HCT116 (cell line): Measurements from ENCODE around the gene UCN2. TPM values are rescaled to one million over a fixed set of nuclear protein-coding genes. Genes with fewer than 3 reads are reported as not detected.

Source experiments
- ATAC-seq: fragments of 200-7000 bp; cut with Tn5 transposase; 2 replicates; pipeline ENCODE4 v1.9.1; 2020; ENCODE audit warnings: mild to moderate bottlenecking, moderate library complexity
- BruUV-seq: library from RNA; stranded (reverse); fragments of 400-500 nt; replicated peaks from 2 replicates; lab custom pipeline; 2021; lab: Mats Ljungman, UMichigan
- CTCF ChIA-PET: fragments of 300-600 bp; sonication (Branson Sonifier 250); formaldehyde crosslinking; loops from one replicate; lab custom pipeline; 2021; ENCODE audit warnings: antibody characterized with exemption; lab: Charles Lee
- POLR2A ChIA-PET: fragments of 300-600, 350-600 bp; sonication (Branson Sonifier 250); formaldehyde crosslinking; loops from one replicate; lab custom pipeline; 2021; ENCODE audit warnings: antibody characterized with exemption; lab: Charles Lee
- RAD21 ChIA-PET, 2 experiments: fragments of 300-600 bp; sonication (Branson Sonifier 250); formaldehyde crosslinking; loops; one replicate each; lab custom pipeline; 2023; ENCODE audit warnings: low total read pairs in 2 of 2; ENCODE audit not compliant: uncharacterized antibody in 2 of 2, unreplicated experiment in 2 of 2, low non-redundant PET in 1 of 2; lab: Charles Lee
- DNase-seq: peaks from one replicate; pipeline ENCODE4 v3.0.0-alpha.2; 2010; ENCODE audit warnings: low read depth, low spot score
- H2AFZ ChIP-seq: fragments of 200-600 bp; shearing (Covaris generic), sonication (generic); 2 replicates; pipeline ENCODE4 v1.6.1; 2017; ENCODE audit warnings: low read depth, mixed run types, mixed read lengths, antibody characterized with exemption, low read length; ENCODE audit not compliant: poor library complexity, severe bottlenecking
- H3K27ac ChIP-seq: 2 replicates; pipeline ENCODE4 v1.5.1; 2012; ENCODE audit warnings: low read depth, low read length
- H3K27me3 ChIP-seq: fragments of 200-600 bp; sonication (generic); 2 replicates; pipeline ENCODE4 v1.6.1; 2016; ENCODE audit warnings: mixed run types, low read length, mixed read lengths; ENCODE audit not compliant: insufficient read depth
- H3K36me3 ChIP-seq, 2 experiments: fragments of 200-500 bp in 1 of 2; fragments of 200-600 bp in 1 of 2; sonication (Bioruptor generic) in 1 of 2; sonication (generic) in 1 of 2; 2 replicates each; pipeline versions ENCODE4 v1.5.1 to v1.6.1; 2014 to 2016; ENCODE audit warnings: low read length in 2 of 2, inconsistent platforms in 1 of 2, mixed read lengths in 1 of 2, mixed run types in 1 of 2; ENCODE audit not compliant: insufficient read depth in 2 of 2, control insufficient read depth in 1 of 2
- H3K4me1 ChIP-seq, 2 experiments: fragments of 200-600 bp in 1 of 2; sonication (generic) in 1 of 2; 2 replicates each; pipeline versions ENCODE4 v1.5.1 to v1.6.1; 2012 to 2017; ENCODE audit warnings: low read length in 2 of 2, inconsistent platforms in 1 of 2, mild to moderate bottlenecking in 1 of 2, mixed read lengths in 1 of 2, mixed run types in 1 of 2, moderate library complexity in 1 of 2; ENCODE audit not compliant: insufficient read depth in 2 of 2, control insufficient read depth in 1 of 2
- H3K4me2 ChIP-seq: fragments of 200-600 bp; sonication (generic); 2 replicates; pipeline ENCODE4 v1.6.1; 2017; ENCODE audit warnings: mixed run types, low read length, mixed read lengths
- H3K4me3 ChIP-seq, 2 experiments: fragments of 200-600 bp in 1 of 2; sonication (generic) in 1 of 2; replicated peaks in 1 of 2; 2 replicates each; pipeline ENCODE4 v1.5.1; 2011 to 2016; ENCODE audit warnings: low read length in 2 of 2, control low read depth in 1 of 2, low read depth in 1 of 2, mild to moderate bottlenecking in 1 of 2, mixed read lengths in 1 of 2, mixed run types in 1 of 2
- H3K79me2 ChIP-seq: fragments of 200-600 bp; sonication (generic); 2 replicates; pipeline ENCODE4 v1.6.1; 2017; ENCODE audit warnings: mild to moderate bottlenecking, mixed run types, low read length, moderate library complexity, mixed read lengths; ENCODE audit not compliant: insufficient read depth
- H3K9ac ChIP-seq: fragments of 200-600 bp; sonication (generic); 2 replicates; pipeline ENCODE4 v1.6.1; 2016; ENCODE audit warnings: low read length, mixed read lengths
- H3K9me2 ChIP-seq: fragments of 200-600 bp; sonication (generic), shearing (Covaris generic); 2 replicates; pipeline ENCODE4 v1.6.1; 2017; ENCODE audit warnings: mixed run types, mild to moderate bottlenecking, moderate library complexity; ENCODE audit not compliant: insufficient read depth
- H3K9me3 ChIP-seq, 2 experiments: fragments of 200-500 bp in 1 of 2; fragments of 200-600 bp in 1 of 2; sonication (Bioruptor generic) in 1 of 2; sonication (generic) in 1 of 2; 2 replicates each; pipeline ENCODE4 v1.6.1; 2014 to 2017; ENCODE audit warnings: low read length in 2 of 2, mixed read lengths in 2 of 2, inconsistent platforms in 1 of 2, low read depth in 1 of 2, mild to moderate bottlenecking in 1 of 2, mixed run types in 1 of 2, moderate library complexity in 1 of 2; ENCODE audit not compliant: control insufficient read depth in 1 of 2, insufficient read depth in 1 of 2
- H4K20me1 ChIP-seq: fragments of 200-600 bp; sonication (generic), shearing (Covaris generic); 2 replicates; pipeline ENCODE4 v1.6.1; 2017; ENCODE audit warnings: mixed run types, mild to moderate bottlenecking, moderate library complexity; ENCODE audit not compliant: insufficient read depth
- CEBPB ChIP-seq: IDR thresholded peaks from 2 replicates; pipeline ENCODE4 v1.6.1; 2012; ENCODE audit warnings: low read depth
- CTCF ChIP-seq, 3 experiments: fragments of 200-600 bp in 1 of 3; sonication (generic) in 1 of 3; IDR thresholded peaks in 2 of 3; conservative IDR thresholded peaks in 1 of 3; 2 replicates each; pipeline ENCODE4 v1.5.1; 2012 to 2017; ENCODE audit warnings: low read depth in 2 of 3, low read length in 2 of 3, antibody characterized with exemption in 1 of 3, borderline replicate concordance in 1 of 3, control low read depth in 1 of 3, mild to moderate bottlenecking in 1 of 3, mixed read lengths in 1 of 3, mixed run types in 1 of 3, moderate library complexity in 1 of 3; ENCODE audit not compliant: insufficient read depth in 1 of 3
- JUND ChIP-seq: IDR thresholded peaks from 2 replicates; pipeline ENCODE4 v1.6.1; 2012
- POLR2A ChIP-seq: IDR thresholded peaks from 2 replicates; pipeline ENCODE4 v1.7.0; 2011; ENCODE audit warnings: borderline replicate concordance; ENCODE audit not compliant: insufficient read depth, insufficient read length; ENCODE audit errors: extremely low read depth
- POLR2AphosphoS5 ChIP-seq: IDR thresholded peaks from 2 replicates; pipeline ENCODE4 v1.6.1; 2011; ENCODE audit warnings: mild to moderate bottlenecking, low read depth, low read length, moderate library complexity
- SRF ChIP-seq: IDR thresholded peaks from 2 replicates; pipeline ENCODE4 v1.6.1; 2012; ENCODE audit warnings: low read depth
- TCF7L2 ChIP-seq: IDR thresholded peaks from 2 replicates; pipeline ENCODE4 v1.7.0; 2011; ENCODE audit warnings: borderline replicate concordance, inconsistent platforms; ENCODE audit not compliant: insufficient read depth, insufficient read length; ENCODE audit errors: extremely low read depth
- ZFX ChIP-seq: fragments of 450-650 bp; IDR thresholded peaks from 2 replicates; pipeline ENCODE4 v1.6.1; 2017
- ZNF274 ChIP-seq: fragments of 200-500 bp; sonication (Bioruptor generic); IDR thresholded peaks from 2 replicates; pipeline ENCODE4 v1.6.1; 2014; ENCODE audit warnings: mild to moderate bottlenecking, low read depth, low read length, inconsistent platforms
- intact Hi-C: fragments of 100-400 bp; cut with micrococcal nuclease; formaldehyde crosslinking; loops from 2 replicates; pipeline ENCODE4 v1.10.0; 2022
- total RNA-seq: library from RNA; stranded (reverse); gene quantifications from one replicate; pipeline ENCODE4 v1.2.1, GENCODE V29; 2021; ENCODE audit not compliant: unreplicated experiment
- TF ChIP-seq, protein P1 (sequence below): IDR thresholded peaks from 2 replicates; pipeline ENCODE4 v1.6.1; 2011; ENCODE audit warnings: mild to moderate bottlenecking, low read length, moderate library complexity; ENCODE audit not compliant: insufficient replicate concordance; ENCODE audit errors: extremely low read depth
- TF ChIP-seq, protein P2 (sequence below): IDR thresholded peaks from 2 replicates; pipeline ENCODE4 v1.6.1; 2012

UCN2 gene
- total RNA-seq, 1 experiment from 2014 or later, result 1.5 TPM

- no TSS peak for BruUV-seq
- no peaks in the 10 kb centered on the region; a peak in 1 of 4 replicates for H3K36me3 ChIP-seq
- DNase-seq, result no peak
- H3K4me1 ChIP-seq, result no peaks in the 10 kb centered on the region
- no peak overlapping the region for H3K27ac ChIP-seq
- H4K20me1 ChIP-seq, result no peaks in the 10 kb centered on the region
- no peaks in the 10 kb centered on the region for H3K9me2 ChIP-seq
- H3K4me3 ChIP-seq, result no peak overlapping the region
- intact Hi-C loops, result no loop called here
- H3K9ac ChIP-seq, result no peak overlapping the region
- no peak for ATAC-seq
- no peaks in the 10 kb centered on the region for H3K79me2 ChIP-seq
- TF ChIP-seq TCF7L2 (no peak), SRF (no peak), POLR2AphosphoS5 (no peak), CTCF (IDR thresholded peaks at IDR 0.05 in 2 of 3, conservative IDR thresholded peaks at IDR 0.05 in 1 of 3; ENCODE audit: borderline replicate concordance in 1 of 3, insufficient read depth in 1 of 3, low read depth in 2 of 3, low read length in 2 of 3) (no peak), ZFX (no peak), JUND (no peak), ZNF274 (no peak), POLR2A (no peak), CEBPB (no peak)
- TF ChIP-seq, protein P1, sequence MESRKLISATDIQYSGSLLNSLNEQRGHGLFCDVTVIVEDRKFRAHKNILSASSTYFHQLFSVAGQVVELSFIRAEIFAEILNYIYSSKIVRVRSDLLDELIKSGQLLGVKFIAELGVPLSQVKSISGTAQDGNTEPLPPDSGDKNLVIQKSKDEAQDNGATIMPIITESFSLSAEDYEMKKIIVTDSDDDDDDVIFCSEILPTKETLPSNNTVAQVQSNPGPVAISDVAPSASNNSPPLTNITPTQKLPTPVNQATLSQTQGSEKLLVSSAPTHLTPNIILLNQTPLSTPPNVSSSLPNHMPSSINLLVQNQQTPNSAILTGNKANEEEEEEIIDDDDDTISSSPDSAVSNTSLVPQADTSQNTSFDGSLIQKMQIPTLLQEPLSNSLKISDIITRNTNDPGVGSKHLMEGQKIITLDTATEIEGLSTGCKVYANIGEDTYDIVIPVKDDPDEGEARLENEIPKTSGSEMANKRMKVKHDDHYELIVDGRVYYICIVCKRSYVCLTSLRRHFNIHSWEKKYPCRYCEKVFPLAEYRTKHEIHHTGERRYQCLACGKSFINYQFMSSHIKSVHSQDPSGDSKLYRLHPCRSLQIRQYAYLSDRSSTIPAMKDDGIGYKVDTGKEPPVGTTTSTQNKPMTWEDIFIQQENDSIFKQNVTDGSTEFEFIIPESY, result no peak
- TF ChIP-seq, protein P2, sequence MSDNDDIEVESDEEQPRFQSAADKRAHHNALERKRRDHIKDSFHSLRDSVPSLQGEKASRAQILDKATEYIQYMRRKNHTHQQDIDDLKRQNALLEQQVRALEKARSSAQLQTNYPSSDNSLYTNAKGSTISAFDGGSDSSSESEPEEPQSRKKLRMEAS, result no peak
- ChIA-PET POLR2A (no interaction called here), RAD21 (no interaction called here), CTCF (no interaction called here)
- no peak overlapping the region for H2AFZ ChIP-seq
- no peaks in the 10 kb centered on the region for H3K9me3 ChIP-seq
- H3K4me2 ChIP-seq, result no peak overlapping the region
- H3K27me3 ChIP-seq, result no peaks in the 10 kb centered on the region
These were observed 18.3 kb upstream of the UCN2 start for GRCh38 chr3:48581621-48582481.
